ENCODE measurements around the gene KCNH1. TPM values are rescaled to one million over a fixed set of nuclear protein-coding genes. Genes with fewer than 3 reads are reported as not detected.

The KCNH1 gene
- total RNA-seq, 1 donor from 2014 or later, result 10.1 TPM

DNA sequence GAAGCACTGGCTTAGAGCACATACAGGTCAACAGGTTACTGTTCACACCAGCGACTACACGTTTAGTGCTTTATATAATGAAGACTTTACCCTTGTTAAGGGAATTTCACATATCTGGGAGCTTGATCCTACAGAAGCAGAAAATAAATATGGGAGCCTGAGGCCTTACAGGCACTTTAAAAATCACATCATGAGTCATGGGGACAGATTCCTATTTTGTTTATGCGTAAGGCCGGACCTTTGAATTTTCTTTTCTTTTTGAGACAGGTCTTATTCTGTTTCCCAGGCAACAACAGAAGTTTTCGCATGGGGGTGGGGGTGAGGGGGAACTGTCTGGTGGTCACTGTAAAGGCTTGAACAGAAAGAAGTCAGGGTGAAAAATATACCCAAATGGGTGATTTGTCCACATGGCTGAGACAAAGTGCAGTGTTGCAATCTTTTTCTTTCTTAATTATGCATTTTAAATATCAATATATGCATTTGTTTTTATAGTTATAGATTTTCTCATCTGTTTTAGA is 276.7 kb downstream of the KCNH1 start:
- TF ChIP-seq, protein P1, sequence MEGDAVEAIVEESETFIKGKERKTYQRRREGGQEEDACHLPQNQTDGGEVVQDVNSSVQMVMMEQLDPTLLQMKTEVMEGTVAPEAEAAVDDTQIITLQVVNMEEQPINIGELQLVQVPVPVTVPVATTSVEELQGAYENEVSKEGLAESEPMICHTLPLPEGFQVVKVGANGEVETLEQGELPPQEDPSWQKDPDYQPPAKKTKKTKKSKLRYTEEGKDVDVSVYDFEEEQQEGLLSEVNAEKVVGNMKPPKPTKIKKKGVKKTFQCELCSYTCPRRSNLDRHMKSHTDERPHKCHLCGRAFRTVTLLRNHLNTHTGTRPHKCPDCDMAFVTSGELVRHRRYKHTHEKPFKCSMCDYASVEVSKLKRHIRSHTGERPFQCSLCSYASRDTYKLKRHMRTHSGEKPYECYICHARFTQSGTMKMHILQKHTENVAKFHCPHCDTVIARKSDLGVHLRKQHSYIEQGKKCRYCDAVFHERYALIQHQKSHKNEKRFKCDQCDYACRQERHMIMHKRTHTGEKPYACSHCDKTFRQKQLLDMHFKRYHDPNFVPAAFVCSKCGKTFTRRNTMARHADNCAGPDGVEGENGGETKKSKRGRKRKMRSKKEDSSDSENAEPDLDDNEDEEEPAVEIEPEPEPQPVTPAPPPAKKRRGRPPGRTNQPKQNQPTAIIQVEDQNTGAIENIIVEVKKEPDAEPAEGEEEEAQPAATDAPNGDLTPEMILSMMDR (conservative IDR thresholded peaks at IDR 0.05; ENCODE audit: low read depth, low read length), result no peak
- H3K4me3 ChIP-seq (ENCODE audit: low read depth, low read length), result no peak overlapping the region
- no peak for DNase-seq (ENCODE audit: low read depth)

DNA sequence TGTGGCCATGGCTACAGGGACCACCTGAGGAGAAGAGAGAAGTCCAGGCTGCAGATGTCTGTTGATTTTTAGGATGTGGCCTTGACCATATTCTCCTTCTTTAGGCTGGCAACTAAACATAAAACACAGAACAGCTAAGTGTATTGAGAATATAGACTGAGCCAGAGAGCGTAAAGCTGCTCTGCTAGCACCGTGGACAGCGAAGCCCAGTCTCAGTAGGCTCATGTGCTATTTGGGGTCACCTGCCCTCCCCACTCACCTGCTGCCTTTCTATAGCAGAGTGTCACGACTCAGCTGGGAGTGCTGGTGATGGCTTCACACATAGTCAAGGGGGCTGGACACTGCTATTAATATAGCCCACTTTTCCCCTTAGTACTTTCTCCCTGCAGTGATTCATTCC is 278.5 kb downstream of the KCNH1 start:
- DNase-seq (ENCODE audit: low read depth), result no peak
- no peak overlapping the region for H3K4me3 ChIP-seq (ENCODE audit: low read depth, low read length)
- TF ChIP-seq, protein P1 (conservative IDR thresholded peaks at IDR 0.05; ENCODE audit: low read depth, low read length), result no peak

DNA sequence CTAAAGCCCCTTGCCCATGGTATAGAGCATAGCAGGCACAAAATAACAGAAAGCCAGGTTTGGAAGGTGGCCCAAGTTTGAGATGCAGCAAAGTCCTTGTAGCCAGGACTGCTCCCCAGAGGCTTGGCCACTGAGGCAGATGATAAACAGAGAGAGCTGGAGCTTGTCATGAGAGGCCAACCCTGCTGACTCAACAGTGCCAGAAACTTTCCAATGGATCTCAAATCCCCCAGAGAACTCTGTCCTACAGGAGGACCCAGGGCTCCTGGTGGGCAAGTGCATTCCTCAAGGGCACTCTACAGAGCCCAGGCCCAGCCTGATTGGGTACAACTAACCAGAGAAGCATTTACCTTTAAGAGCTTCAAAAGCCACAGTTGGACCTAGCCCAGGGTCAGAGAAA is 280.7 kb downstream of the KCNH1 start:
- H3K4me3 ChIP-seq (ENCODE audit: low read depth, low read length), result no peak overlapping the region
- DNase-seq (ENCODE audit: low read depth), result no peak
- TF ChIP-seq, protein P1 (conservative IDR thresholded peaks at IDR 0.05; ENCODE audit: low read depth, low read length), result no peak

DNA sequence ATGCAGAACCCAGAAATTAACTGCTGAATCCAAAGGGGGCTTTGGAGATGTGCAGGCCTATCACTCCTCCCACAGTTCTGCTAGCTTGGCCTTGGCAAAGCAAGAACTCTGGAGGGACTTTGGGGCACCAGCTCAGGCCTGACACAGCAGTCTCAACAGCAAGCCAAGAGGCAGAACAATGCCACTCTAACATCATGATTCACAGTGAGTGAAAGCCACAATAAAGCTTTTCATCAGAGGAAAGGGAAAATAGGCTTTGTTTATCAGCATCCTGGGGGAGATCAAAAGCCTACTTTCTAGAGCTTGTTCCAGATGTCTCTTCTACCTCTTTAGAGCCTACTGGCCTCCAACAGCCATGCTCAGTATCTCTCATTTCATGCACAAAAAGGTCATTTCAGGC is 283.4 kb downstream of the KCNH1 start:
- TF ChIP-seq, protein P1 (conservative IDR thresholded peaks at IDR 0.05; ENCODE audit: low read depth, low read length), result no peak
- H3K4me3 ChIP-seq (ENCODE audit: low read depth, low read length), result no peak overlapping the region
- no peak for DNase-seq (ENCODE audit: low read depth)

DNA sequence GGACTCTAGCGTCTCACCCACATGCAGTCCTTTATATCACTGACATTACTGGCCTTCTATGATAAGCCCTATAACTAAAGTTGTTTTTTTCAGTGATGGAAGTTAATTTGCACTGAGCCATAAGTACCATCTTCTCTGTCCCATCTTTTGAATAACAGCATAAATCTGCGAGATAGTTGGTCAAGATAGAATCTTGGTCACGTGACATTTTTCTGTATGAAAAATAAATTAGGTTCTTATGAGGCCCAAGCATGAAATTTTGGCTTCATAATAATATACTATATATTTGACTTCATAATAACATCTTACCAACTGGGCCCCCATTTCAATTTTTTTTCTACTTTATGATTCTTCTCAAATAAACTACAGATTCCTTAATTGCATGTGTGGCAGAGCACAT is 285.5 kb downstream of the KCNH1 start:
- DNase-seq (ENCODE audit: low read depth), result no peak
- TF ChIP-seq, protein P1 (conservative IDR thresholded peaks at IDR 0.05; ENCODE audit: low read depth, low read length), result no peak

DNA sequence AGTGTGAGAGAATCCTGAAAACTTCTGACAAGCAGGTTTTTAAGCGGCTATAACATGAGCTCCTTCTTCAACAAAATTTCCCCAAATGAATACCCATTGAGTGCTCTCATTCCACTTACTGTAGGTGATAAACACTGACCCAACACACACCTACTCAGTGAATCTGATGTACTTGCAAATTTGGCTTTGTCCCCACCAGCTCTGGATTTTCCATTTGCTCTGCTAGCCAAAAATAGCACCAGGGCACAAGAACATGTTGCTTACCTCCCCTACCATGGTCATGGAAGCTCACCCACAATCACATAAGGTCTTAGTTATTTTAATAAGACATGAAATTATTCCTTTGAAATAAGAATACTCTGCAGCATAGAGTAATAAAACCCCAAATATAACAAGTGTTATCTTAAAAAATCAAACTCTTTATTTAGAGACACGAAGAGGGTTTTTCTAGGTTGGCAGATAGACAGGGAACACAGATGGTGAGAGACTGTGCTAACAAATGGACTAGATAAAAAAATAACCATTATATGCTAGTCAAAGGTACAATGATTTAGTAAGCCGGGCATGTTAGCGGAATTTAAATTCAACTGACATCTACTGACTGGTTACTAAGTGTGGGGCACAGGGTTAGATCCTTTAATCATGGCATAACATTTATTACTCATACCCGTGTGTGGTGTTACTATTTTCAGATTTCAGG is 291.9 kb downstream of the KCNH1 start:
- no peak for DNase-seq (ENCODE audit: low read depth)
- TF ChIP-seq, protein P1 (conservative IDR thresholded peaks at IDR 0.05; ENCODE audit: low read depth, low read length), result no peak
- H3K4me3 ChIP-seq (ENCODE audit: low read depth, low read length), result no peak overlapping the region

More for the DNA sequence above, 285.5 kb downstream of the KCNH1 start:
- H3K4me3 ChIP-seq (ENCODE audit: low read depth, low read length), result no peak overlapping the region

All from epithelial cell of proximal tubule (primary cell).